Measurements from ENCODE around the gene SEZ6L2. TPM values are rescaled to one million over a fixed set of nuclear protein-coding genes. Genes with fewer than 3 reads are reported as not detected.

Gene SEZ6L2
- total and polyA plus RNA-seq, 2 of the 8 experiments (the other 6 are each of a cell fraction or from before 2014, with no cell fraction given) = 43.5 to 47.7 TPM

- TF ChIP-seq, protein P1, sequence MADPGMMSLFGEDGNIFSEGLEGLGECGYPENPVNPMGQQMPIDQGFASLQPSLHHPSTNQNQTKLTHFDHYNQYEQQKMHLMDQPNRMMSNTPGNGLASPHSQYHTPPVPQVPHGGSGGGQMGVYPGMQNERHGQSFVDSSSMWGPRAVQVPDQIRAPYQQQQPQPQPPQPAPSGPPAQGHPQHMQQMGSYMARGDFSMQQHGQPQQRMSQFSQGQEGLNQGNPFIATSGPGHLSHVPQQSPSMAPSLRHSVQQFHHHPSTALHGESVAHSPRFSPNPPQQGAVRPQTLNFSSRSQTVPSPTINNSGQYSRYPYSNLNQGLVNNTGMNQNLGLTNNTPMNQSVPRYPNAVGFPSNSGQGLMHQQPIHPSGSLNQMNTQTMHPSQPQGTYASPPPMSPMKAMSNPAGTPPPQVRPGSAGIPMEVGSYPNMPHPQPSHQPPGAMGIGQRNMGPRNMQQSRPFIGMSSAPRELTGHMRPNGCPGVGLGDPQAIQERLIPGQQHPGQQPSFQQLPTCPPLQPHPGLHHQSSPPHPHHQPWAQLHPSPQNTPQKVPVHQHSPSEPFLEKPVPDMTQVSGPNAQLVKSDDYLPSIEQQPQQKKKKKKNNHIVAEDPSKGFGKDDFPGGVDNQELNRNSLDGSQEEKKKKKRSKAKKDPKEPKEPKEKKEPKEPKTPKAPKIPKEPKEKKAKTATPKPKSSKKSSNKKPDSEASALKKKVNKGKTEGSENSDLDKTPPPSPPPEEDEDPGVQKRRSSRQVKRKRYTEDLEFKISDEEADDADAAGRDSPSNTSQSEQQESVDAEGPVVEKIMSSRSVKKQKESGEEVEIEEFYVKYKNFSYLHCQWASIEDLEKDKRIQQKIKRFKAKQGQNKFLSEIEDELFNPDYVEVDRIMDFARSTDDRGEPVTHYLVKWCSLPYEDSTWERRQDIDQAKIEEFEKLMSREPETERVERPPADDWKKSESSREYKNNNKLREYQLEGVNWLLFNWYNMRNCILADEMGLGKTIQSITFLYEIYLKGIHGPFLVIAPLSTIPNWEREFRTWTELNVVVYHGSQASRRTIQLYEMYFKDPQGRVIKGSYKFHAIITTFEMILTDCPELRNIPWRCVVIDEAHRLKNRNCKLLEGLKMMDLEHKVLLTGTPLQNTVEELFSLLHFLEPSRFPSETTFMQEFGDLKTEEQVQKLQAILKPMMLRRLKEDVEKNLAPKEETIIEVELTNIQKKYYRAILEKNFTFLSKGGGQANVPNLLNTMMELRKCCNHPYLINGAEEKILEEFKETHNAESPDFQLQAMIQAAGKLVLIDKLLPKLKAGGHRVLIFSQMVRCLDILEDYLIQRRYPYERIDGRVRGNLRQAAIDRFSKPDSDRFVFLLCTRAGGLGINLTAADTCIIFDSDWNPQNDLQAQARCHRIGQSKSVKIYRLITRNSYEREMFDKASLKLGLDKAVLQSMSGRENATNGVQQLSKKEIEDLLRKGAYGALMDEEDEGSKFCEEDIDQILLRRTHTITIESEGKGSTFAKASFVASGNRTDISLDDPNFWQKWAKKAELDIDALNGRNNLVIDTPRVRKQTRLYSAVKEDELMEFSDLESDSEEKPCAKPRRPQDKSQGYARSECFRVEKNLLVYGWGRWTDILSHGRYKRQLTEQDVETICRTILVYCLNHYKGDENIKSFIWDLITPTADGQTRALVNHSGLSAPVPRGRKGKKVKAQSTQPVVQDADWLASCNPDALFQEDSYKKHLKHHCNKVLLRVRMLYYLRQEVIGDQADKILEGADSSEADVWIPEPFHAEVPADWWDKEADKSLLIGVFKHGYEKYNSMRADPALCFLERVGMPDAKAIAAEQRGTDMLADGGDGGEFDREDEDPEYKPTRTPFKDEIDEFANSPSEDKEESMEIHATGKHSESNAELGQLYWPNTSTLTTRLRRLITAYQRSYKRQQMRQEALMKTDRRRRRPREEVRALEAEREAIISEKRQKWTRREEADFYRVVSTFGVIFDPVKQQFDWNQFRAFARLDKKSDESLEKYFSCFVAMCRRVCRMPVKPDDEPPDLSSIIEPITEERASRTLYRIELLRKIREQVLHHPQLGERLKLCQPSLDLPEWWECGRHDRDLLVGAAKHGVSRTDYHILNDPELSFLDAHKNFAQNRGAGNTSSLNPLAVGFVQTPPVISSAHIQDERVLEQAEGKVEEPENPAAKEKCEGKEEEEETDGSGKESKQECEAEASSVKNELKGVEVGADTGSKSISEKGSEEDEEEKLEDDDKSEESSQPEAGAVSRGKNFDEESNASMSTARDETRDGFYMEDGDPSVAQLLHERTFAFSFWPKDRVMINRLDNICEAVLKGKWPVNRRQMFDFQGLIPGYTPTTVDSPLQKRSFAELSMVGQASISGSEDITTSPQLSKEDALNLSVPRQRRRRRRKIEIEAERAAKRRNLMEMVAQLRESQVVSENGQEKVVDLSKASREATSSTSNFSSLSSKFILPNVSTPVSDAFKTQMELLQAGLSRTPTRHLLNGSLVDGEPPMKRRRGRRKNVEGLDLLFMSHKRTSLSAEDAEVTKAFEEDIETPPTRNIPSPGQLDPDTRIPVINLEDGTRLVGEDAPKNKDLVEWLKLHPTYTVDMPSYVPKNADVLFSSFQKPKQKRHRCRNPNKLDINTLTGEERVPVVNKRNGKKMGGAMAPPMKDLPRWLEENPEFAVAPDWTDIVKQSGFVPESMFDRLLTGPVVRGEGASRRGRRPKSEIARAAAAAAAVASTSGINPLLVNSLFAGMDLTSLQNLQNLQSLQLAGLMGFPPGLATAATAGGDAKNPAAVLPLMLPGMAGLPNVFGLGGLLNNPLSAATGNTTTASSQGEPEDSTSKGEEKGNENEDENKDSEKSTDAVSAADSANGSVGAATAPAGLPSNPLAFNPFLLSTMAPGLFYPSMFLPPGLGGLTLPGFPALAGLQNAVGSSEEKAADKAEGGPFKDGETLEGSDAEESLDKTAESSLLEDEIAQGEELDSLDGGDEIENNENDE (IDR thresholded peaks at IDR 0.05; ENCODE audit: insufficient replicate concordance, low read length) = no peak
- TF ChIP-seq CEBPB (IDR thresholded peaks at IDR 0.05; ENCODE audit: low read depth, low read length) (no peak), GTF2F1 (IDR thresholded peaks at IDR 0.05; ENCODE audit: borderline replicate concordance, low read depth, low read length) (no peak), EGR1 (IDR thresholded peaks at IDR 0.05; ENCODE audit: borderline replicate concordance, low read depth, low read length) (no peak), JUN (IDR thresholded peaks at IDR 0.05; ENCODE audit: low read depth, low read length) (no peak), NRF1 (IDR thresholded peaks at IDR 0.05; ENCODE audit: low read depth, low read length) (no peak)
Observed at GRCh38 chr16:29858149-29858849, 41.1 kb downstream of the SEZ6L2 start (continued).
